NCI-H526 (cell line): ENCODE results near the gene FAM20B.

ENCODE experiments used
- DNase-seq, 2 experiments: peaks; one replicate each; lab custom pipeline; 2025; lab: John Stamatoyannopoulos, UW

The FAM20B gene

GRCh38 chr1:179048339-179049124 lies 22.8 kb downstream of the FAM20B start:
- no peak for DNase-seq

GRCh38 chr1:179052776-179053175 lies 27.1 kb downstream of the FAM20B start:
- DNase-seq = no peak

- DNase-seq = no peak
Measured at GRCh38 chr1:179053486-179053885, 27.8 kb downstream of the FAM20B start.

DNA sequence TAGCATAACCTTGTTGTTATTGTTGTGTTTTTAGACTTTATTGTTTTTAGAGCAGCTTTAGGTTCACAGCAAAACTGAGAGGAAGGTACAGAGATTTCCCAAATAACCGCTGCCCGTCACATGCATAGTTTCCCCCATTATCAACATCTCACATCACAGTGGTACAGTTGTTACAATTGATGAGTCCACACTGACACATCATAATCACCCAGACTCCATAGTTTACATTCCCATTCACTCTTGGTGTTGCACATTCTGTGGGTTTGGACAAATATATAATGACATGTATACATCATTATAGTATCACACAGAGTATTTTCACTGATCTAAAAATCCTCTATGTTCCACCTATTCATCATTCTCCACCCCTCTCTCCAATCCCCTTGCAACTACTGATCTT lies 30.2 kb downstream of the FAM20B start:
- no peak for DNase-seq

DNA sequence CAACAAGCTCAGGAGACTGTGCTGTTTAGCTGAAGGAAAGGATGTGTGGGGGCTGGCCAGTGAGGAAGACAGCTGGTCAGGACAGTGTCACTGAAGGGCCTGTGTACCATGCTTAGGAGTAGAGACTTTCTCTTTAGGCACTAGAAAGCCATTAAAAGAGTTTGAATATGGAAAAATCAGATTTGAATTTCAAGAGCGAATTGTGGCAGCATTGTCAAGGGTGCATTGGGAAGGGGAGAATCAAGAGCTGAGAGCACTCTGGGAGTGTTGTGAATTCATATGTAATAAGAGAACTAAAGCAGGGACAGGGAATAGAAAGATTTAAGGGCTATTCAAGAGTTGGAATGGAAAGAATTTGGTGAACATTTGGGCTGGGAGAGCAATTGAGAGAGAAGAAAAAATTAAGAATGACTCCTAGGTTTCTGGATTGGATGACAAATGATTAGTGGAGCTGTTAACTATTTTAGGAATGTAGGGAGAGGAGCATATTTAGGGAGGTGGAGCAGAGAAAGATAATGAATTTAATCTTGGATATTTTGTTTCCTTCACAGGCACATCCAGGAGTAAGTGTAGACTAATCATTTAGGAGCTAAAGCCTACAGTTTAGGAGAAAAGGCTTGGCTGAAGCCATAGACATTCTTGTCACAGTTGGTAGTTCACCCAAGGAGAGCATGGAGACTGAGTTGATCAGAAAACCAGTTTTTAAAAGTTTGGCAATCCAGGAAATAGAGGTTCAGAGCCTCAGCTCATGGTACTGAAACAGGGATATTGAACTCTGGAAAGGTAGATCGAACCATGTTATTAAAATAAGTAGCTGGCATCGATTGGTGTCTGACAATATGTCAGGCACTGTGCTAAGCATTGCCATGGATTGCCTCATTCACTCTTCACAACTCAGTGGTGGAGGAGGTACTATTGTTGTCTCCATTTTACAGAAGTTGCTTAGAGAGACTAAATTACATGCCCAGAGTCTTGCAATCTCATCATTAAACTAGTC lies 33.1 kb downstream of the FAM20B start:
- peak; percentile 95 to 97 for DNase-seq

- DNase-seq = no peak
Measured at GRCh38 chr1:179061360-179062282, 35.9 kb downstream of the FAM20B start.

- peak in 1 of 2 experiments; percentile 56 for DNase-seq
Measured at GRCh38 chr1:179066471-179066870, 40.8 kb downstream of the FAM20B start.

- no peak for DNase-seq
Measured at GRCh38 chr1:179077396-179077795, 51.7 kb downstream of the FAM20B start.

GRCh38 chr1:179079113-179079761 lies 53.5 kb downstream of the FAM20B start:
- DNase-seq = peak; percentile 91 to 97

GRCh38 chr1:179080866-179081686 lies 55.4 kb downstream of the FAM20B start:
- DNase-seq = peak in 1 of 2 experiments; percentile 65

GRCh38 chr1:179081687-179082332 lies 56.1 kb downstream of the FAM20B start, which contains the start of gene TOR3A:
Gene TOR3A, plus strand, starts transcription at chr1:179082070. Its CDS starts 59 bp downstream, at chr1:179082129.
- DNase-seq = peak; percentile 98 to 100

- DNase-seq = peak; percentile 73 to 96
Measured at GRCh38 chr1:179082333-179082998, 56.8 kb downstream of the FAM20B start.

GRCh38 chr1:179082999-179083335 lies 57.3 kb downstream of the FAM20B start:
- DNase-seq = no peak

GRCh38 chr1:179083533-179083932 lies 57.8 kb downstream of the FAM20B start:
- peak; percentile 99 to 100 for DNase-seq

DNA sequence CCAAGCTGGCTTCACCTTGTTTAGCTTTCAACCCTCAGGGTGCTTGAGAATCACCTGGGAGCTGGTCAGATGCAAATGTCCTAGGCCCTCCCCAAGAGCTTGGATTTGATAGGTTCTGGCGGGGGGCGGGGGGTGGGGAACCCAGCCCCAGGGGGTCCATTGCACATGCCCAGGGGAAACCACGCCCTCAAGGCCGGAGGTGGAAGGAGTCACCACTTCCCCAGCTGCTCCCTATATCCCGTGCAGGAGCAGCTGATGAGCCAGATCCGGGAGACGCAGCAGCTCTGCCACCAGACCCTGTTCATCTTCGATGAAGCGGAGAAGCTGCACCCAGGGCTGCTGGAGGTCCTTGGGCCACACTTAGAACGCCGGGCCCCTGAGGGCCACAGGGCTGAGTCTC lies 62.0 kb downstream of the FAM20B start:
- peak; percentile 99 to 100 for DNase-seq

GRCh38 chr1:179089827-179090482 lies 64.3 kb downstream of the FAM20B start:
- no peak for DNase-seq

- no peak for DNase-seq
Measured at GRCh38 chr1:179090522-179090921, 64.8 kb downstream of the FAM20B start.

DNA sequence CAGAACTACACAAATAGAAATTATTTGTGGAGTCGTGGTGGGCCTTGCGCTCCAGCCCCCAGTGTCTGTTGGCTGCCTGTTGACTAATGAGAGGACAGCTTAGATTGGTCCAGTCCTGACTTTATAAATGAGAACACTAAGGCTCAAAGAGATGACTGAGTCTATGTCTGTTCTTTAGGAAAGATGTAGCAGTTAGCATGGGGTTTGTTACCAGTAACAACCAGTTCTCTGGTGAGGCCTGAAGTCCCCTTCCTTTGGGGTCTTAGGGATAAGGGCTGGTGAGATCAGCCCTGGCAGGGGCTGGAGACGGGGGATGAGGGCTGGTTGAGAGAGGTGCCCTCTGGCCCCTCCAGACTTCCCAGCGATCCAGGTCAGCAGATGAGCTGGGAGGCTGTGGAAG lies 65.2 kb downstream of the FAM20B start:
- no peak for DNase-seq
